B cell (primary cell): ENCODE measurements around the gene MSX1. TPM values are rescaled to one million over a fixed set of nuclear protein-coding genes. Genes with fewer than 3 reads are reported as not detected.

Experiments
- ATAC-seq: fragments of 200-7000 bp; cut with Tn5 transposase; one replicate; pipeline ENCODE4 v1.10.0; 2021; ENCODE audit warnings: low read depth, mild to moderate bottlenecking, moderate number of reproducible peaks, moderate library complexity
- CTCF ChIA-PET: fragments of 350-600 bp; sonication (Branson Sonifier 250); formaldehyde crosslinking; loops from one replicate; lab custom pipeline; 2021; ENCODE audit warnings: antibody characterized with exemption, inconsistent platforms; lab: Charles Lee
- POLR2A ChIA-PET: fragments of 350-600 bp; sonication (Branson Sonifier 250); formaldehyde crosslinking; loops from one replicate; lab custom pipeline; 2021; ENCODE audit warnings: antibody characterized with exemption; lab: Charles Lee
- DNase-seq: peaks from one replicate; pipeline ENCODE4 v3.0.0; 2013
- H2AFZ ChIP-seq: 2 replicates; pipeline ENCODE4 v1.6.1; 2012; ENCODE audit warnings: mild to moderate bottlenecking, low read depth, low read length; ENCODE audit not compliant: insufficient read depth, poor library complexity, severe bottlenecking
- H3K27ac ChIP-seq, 2 donors: 1 replicate in 1 of 2; 2 replicates in 1 of 2; pipeline ENCODE4 v1.5.1; 2012 to 2013; ENCODE audit warnings: low read length in 2 of 2, mild to moderate bottlenecking in 2 of 2, moderate library complexity in 1 of 2
- H3K27me3 ChIP-seq, 4 experiments: fragments of 200-600 bp in 1 of 4; sonication (generic) in 1 of 4; replicated peaks in 1 of 4; 1 replicate in 2 of 4; 2 replicates in 2 of 4; pipeline versions ENCODE4 v1.6.1 to v1.7.0; 2013 to 2016; ENCODE audit warnings: low read length in 3 of 4, mild to moderate bottlenecking in 2 of 4, mixed read lengths in 1 of 4, moderate library complexity in 1 of 4; ENCODE audit not compliant: insufficient read depth in 4 of 4, control insufficient read depth in 3 of 4; ENCODE audit errors: control extremely low read depth in 1 of 4
- H3K36me3 ChIP-seq, 2 experiments: replicated peaks in 1 of 2; 1 replicate in 1 of 2; 2 replicates in 1 of 2; pipeline versions ENCODE4 v1.6.1 to v1.7.1; 2013; ENCODE audit warnings: low read length in 1 of 2; ENCODE audit not compliant: insufficient read depth in 2 of 2, control insufficient read depth in 1 of 2; ENCODE audit errors: control extremely low read depth in 1 of 2, extremely low read depth in 1 of 2
- H3K4me1 ChIP-seq, 2 donors: fragments of 200-600 bp in 1 of 2; sonication (generic) in 1 of 2; 1 replicate in 1 of 2; 2 replicates in 1 of 2; pipeline versions ENCODE4 v1.5.1 to v1.6.1; 2013 to 2017; ENCODE audit warnings: low read length in 2 of 2; ENCODE audit not compliant: control insufficient read depth in 2 of 2, insufficient read depth in 2 of 2
- H3K4me2 ChIP-seq: replicated peaks from 2 replicates; pipeline ENCODE3; 2012; ENCODE audit warnings: mild to moderate bottlenecking, low read depth, low read length; ENCODE audit not compliant: poor library complexity, severe bottlenecking
- H3K4me3 ChIP-seq, 5 experiments: fragments of 200-600 bp in 1 of 5; sonication (generic) in 1 of 5; 1 replicate in 3 of 5; 2 replicates in 2 of 5; pipeline versions ENCODE4 v1.5.1 to v1.7.0; 2011 to 2016; ENCODE audit warnings: low read length in 4 of 5, mild to moderate bottlenecking in 4 of 5, low read depth in 2 of 5, control low read depth in 1 of 5, moderate library complexity in 1 of 5; ENCODE audit not compliant: insufficient read depth in 1 of 5; ENCODE audit errors: control extremely low read depth in 1 of 5, extremely low read depth in 1 of 5
- H3K79me2 ChIP-seq: fragments of 200-600 bp; sonication (generic); one replicate; pipeline ENCODE4 v1.6.0; 2016; ENCODE audit warnings: low read length; ENCODE audit not compliant: control insufficient read depth, insufficient read depth
- H3K9ac ChIP-seq: fragments of 200-600 bp; sonication (generic); 2 replicates; pipeline ENCODE4 v1.6.1; 2017; ENCODE audit warnings: mild to moderate bottlenecking, low read length, moderate library complexity
- H3K9me3 ChIP-seq, 3 donors: one replicate each; pipeline versions ENCODE4 v1.6.1 to v1.7.1; 2013; ENCODE audit warnings: low read length in 2 of 3; ENCODE audit not compliant: control insufficient read depth in 2 of 3, insufficient read depth in 1 of 3; ENCODE audit errors: control extremely low read depth in 1 of 3
- H4K20me1 ChIP-seq: 2 replicates; pipeline ENCODE4 v1.6.0; 2012; ENCODE audit warnings: mild to moderate bottlenecking, low read length; ENCODE audit not compliant: insufficient read depth, control insufficient read depth, poor library complexity, severe bottlenecking
- H3K27ac Mint-ChIP-seq: one replicate; pipeline ENCODE4 v1.8.0; 2021; ENCODE audit warnings: mixed read lengths
- H3K27me3 Mint-ChIP-seq: one replicate; pipeline ENCODE4 v1.8.0; 2021; ENCODE audit warnings: mixed read lengths
- H3K4me1 Mint-ChIP-seq: one replicate; pipeline ENCODE4 v1.8.0; 2021; ENCODE audit warnings: mixed read lengths
- H3K4me3 Mint-ChIP-seq: one replicate; pipeline ENCODE4 v1.8.0; 2021; ENCODE audit warnings: mixed read lengths
- H3K9me3 Mint-ChIP-seq: one replicate; pipeline ENCODE4 v1.8.0; 2022; ENCODE audit warnings: mixed read lengths; ENCODE audit not compliant: insufficient read depth
- CTCF ChIP-seq: fragments of 200-600 bp; IDR thresholded peaks from one replicate; pipeline ENCODE4 v1.8.0; 2022; ENCODE audit warnings: antibody characterized with exemption, mild to moderate bottlenecking
- EZH2 ChIP-seq: IDR thresholded peaks from 2 replicates; pipeline ENCODE4 v1.6.1; 2012; ENCODE audit warnings: borderline replicate concordance, low read depth, mild to moderate bottlenecking, moderate library complexity, low read length; ENCODE audit not compliant: insufficient read depth, poor library complexity, severe bottlenecking
- WGBS: methylation state at CpG from one replicate; pipeline ENCODE4 v1.1.5; 2013; ENCODE audit warnings: missing lambda C conversion rate; ENCODE audit not compliant: insufficient coverage; 5-methylcytosine and 5-hydroxymethylcytosine counted together
- intact Hi-C: fragments of 100-400 bp; cut with micrococcal nuclease; formaldehyde crosslinking; loops from one replicate; pipeline ENCODE4 v1.10.0; 2022
- polyA plus RNA-seq: library from polyadenylated mRNA; depleted of rRNA; stranded (reverse); fragments of >200 nt; gene quantifications from 2 replicates; pipeline ENCODE4 v1.2.3, GENCODE V29; 2012
- total RNA-seq, 2 donors: library from RNA; stranded (reverse); fragments of 120-200 nt in 1 of 2; gene quantifications; 1 replicate in 1 of 2; 2 replicates in 1 of 2; pipeline versions ENCODE4 v1.2.3 to v1.2.4, GENCODE V29; 2013 to 2022

MSX1 gene
- total and polyA plus RNA-seq, 2 donors (not counting 1 experiment from before 2014, with no cell fraction given) = 0.09 TPM; not detected in 1

GRCh38 chr4:4868758-4869723 is 9.6 kb downstream of the MSX1 start:
- no peaks in the 10 kb centered on the region for H4K20me1 ChIP-seq
- H3K4me1 Mint-ChIP-seq = peaks cover 31% of the 10 kb centered on the region
- H3K27me3 Mint-ChIP-seq = peaks cover 69% of the 10 kb centered on the region
- no peak overlapping the region for H3K27ac ChIP-seq
- DNase-seq = no peak
- no peak overlapping the region for H2AFZ ChIP-seq
- H3K27ac Mint-ChIP-seq = peak overlapping the region; percentile 82
- no peaks in the 10 kb centered on the region for H3K9me3 Mint-ChIP-seq
- POLR2A ChIA-PET = interaction anchor here (0.7 kb wide), 1 partner anchor 1019 kb away, joined by 5 read pairs; no protein-coding TSS in a partner anchor
- H3K9me3 ChIP-seq = peaks cover under 1 to 100% (median 47%) of the 10 kb centered on the region in 3 donors
- no peaks in the 10 kb centered on the region for H3K36me3 ChIP-seq
- H3K27me3 ChIP-seq = peaks cover 0 to 100% (median 77%) of the 10 kb centered on the region in 4 experiments
- H3K4me1 ChIP-seq = peaks cover 41 to 81% of the 10 kb centered on the region in 2 donors
- CTCF ChIA-PET = no interaction called here
- 10% methylated on average over 28 of the region's 37 CpGs for WGBS
- H3K4me2 ChIP-seq = no peak overlapping the region
- no peak overlapping the region for H3K9ac ChIP-seq
- H3K4me3 ChIP-seq = no peak overlapping the region
- no peak for TF ChIP-seq CTCF
- no peak for TF ChIP-seq EZH2
- H3K79me2 ChIP-seq = no peaks in the 10 kb centered on the region
- H3K4me3 Mint-ChIP-seq = no peak overlapping the region
- intact Hi-C loops = no loop called here
- no peak for ATAC-seq
